Liver (tissue), 9 donors: ENCODE results near the gene MYBPC3. TPM values are rescaled to one million over a fixed set of nuclear protein-coding genes. Genes with fewer than 3 reads are reported as not detected.

Experiments
- DNase-seq: peaks from one replicate; pipeline ENCODE4 v3.0.0-alpha.2; 2017; ENCODE audit warnings: low spot score
- H3K27ac ChIP-seq, 2 donors: one replicate each; pipeline ENCODE4 v1.7.0; 2013; ENCODE audit warnings: inconsistent platforms in 2 of 2, low read length in 2 of 2, control low read depth in 1 of 2, low read depth in 1 of 2, mild to moderate bottlenecking in 1 of 2
- H3K27me3 ChIP-seq, 4 donors: one replicate each; pipeline versions ENCODE4 v1.6.1 to v1.7.0; 2013; ENCODE audit warnings: low read length in 3 of 4, inconsistent platforms in 1 of 4, mild to moderate bottlenecking in 1 of 4, moderate library complexity in 1 of 4; ENCODE audit not compliant: control insufficient read depth in 4 of 4, insufficient read depth in 4 of 4
- H3K36me3 ChIP-seq, 4 donors: one replicate each; pipeline versions ENCODE4 v1.6.1 to v1.7.0; 2013; ENCODE audit warnings: low read length in 3 of 4, mild to moderate bottlenecking in 3 of 4, low read depth in 1 of 4, moderate library complexity in 1 of 4; ENCODE audit not compliant: control insufficient read depth in 4 of 4, insufficient read depth in 3 of 4
- H3K4me1 ChIP-seq, 4 donors: one replicate each; pipeline versions ENCODE4 v1.6.1 to v1.7.0; 2013; ENCODE audit warnings: low read length in 3 of 4, mild to moderate bottlenecking in 3 of 4, moderate library complexity in 1 of 4; ENCODE audit not compliant: control insufficient read depth in 4 of 4, insufficient read depth in 4 of 4
- H3K4me3 ChIP-seq, 3 donors: one replicate each; pipeline versions ENCODE4 v1.6.1 to v1.7.0; 2013; ENCODE audit warnings: low read length in 3 of 3, control low read depth in 1 of 3, low read depth in 1 of 3, mild to moderate bottlenecking in 1 of 3
- H3K9ac ChIP-seq, 2 donors: one replicate each; pipeline ENCODE4 v1.7.0; 2013; ENCODE audit warnings: low read length in 2 of 2, mild to moderate bottlenecking in 2 of 2, moderate library complexity in 2 of 2, control low read depth in 1 of 2, low read depth in 1 of 2
- H3K9me3 ChIP-seq, 4 donors: one replicate each; pipeline versions ENCODE4 v1.6.1 to v1.7.0; 2013; ENCODE audit warnings: low read length in 3 of 4; ENCODE audit not compliant: control insufficient read depth in 4 of 4
- CTCF ChIP-seq: fragments of 150-350 bp; IDR thresholded peaks from 2 replicates; pipeline ENCODE4 v1.5.1; 2017; ENCODE audit warnings: improper control_type of control experiment, low read depth, low read length; ENCODE audit not compliant: missing input control
- FOXA1 ChIP-seq: IDR thresholded peaks from 2 replicates; pipeline ENCODE4 v1.6.1; 2016; ENCODE audit warnings: antibody characterized with exemption
- FOXA2 ChIP-seq: IDR thresholded peaks from 2 replicates; pipeline ENCODE4 v1.6.1; 2016; ENCODE audit warnings: antibody characterized with exemption
- GABPA ChIP-seq, 2 donors: IDR thresholded peaks in 1 of 2; conservative IDR thresholded peaks in 1 of 2; 2 replicates each; pipeline ENCODE4 v1.6.1; 2016; ENCODE audit warnings: antibody characterized with exemption in 2 of 2, mild to moderate bottlenecking in 1 of 2, moderate library complexity in 1 of 2
- HNF4A ChIP-seq, 2 donors: conservative IDR thresholded peaks; 2 replicates each; pipeline ENCODE4 v1.6.1; 2016; ENCODE audit warnings: antibody characterized with exemption in 2 of 2, mild to moderate bottlenecking in 2 of 2
- HNF4G ChIP-seq: IDR thresholded peaks from 2 replicates; pipeline ENCODE4 v1.6.1; 2016; ENCODE audit warnings: antibody characterized with exemption
- JUND ChIP-seq, 2 donors: IDR thresholded peaks; 2 replicates each; pipeline ENCODE4 v1.6.1; 2016; ENCODE audit warnings: antibody characterized with exemption in 2 of 2
- MAX ChIP-seq: IDR thresholded peaks from 2 replicates; pipeline ENCODE4 v1.6.1; 2016; ENCODE audit warnings: antibody characterized with exemption
- NR2F2 ChIP-seq: IDR thresholded peaks from 2 replicates; pipeline ENCODE4 v1.6.1; 2016; ENCODE audit warnings: antibody characterized with exemption
- RXRA ChIP-seq, 2 donors: IDR thresholded peaks; 2 replicates each; pipeline ENCODE4 v1.6.1; 2017 to 2018; ENCODE audit warnings: antibody characterized with exemption in 2 of 2, mild to moderate bottlenecking in 1 of 2
- SP1 ChIP-seq: IDR thresholded peaks from 2 replicates; pipeline ENCODE4 v1.6.1; 2018; ENCODE audit warnings: antibody characterized with exemption, mild to moderate bottlenecking
- TAF1 ChIP-seq: conservative IDR thresholded peaks from 2 replicates; pipeline ENCODE4 v1.6.1; 2016; ENCODE audit warnings: antibody characterized with exemption, mild to moderate bottlenecking
- YY1 ChIP-seq: IDR thresholded peaks from 2 replicates; pipeline ENCODE4 v1.6.1; 2016; ENCODE audit warnings: antibody characterized with exemption, mild to moderate bottlenecking
- WGBS: extraction: QIAGEN DNeasy Blood & Tissue Kit; methylation state at CpG from one replicate; pipeline ENCODE4 v1.1.7; 2013; 5-methylcytosine and 5-hydroxymethylcytosine counted together
- polyA plus RNA-seq, 2 donors: library from polyadenylated mRNA; stranded (reverse) in 1 of 2; unstranded in 1 of 2; fragments of 200-250 nt in 1 of 2; fragments of >200 nt in 1 of 2; fragmentation: Nextera tagmentation in 1 of 2; extraction: Ambion mirVana in 1 of 2; gene quantifications; one replicate each; pipeline versions ENCODE4 v1.2.1 to v1.2.3, GENCODE V29; 2013 to 2015
- total RNA-seq, 2 donors: library from RNA; depleted of rRNA; stranded (reverse); fragments of >200 nt; gene quantifications; one replicate each; pipeline ENCODE4 v1.2.3, GENCODE V29; 2014
- TF ChIP-seq, protein P1 (sequence below): IDR thresholded peaks from 2 replicates; pipeline ENCODE4 v1.6.1; 2016; ENCODE audit warnings: antibody characterized with exemption
- TF ChIP-seq, protein P2 (sequence below): IDR thresholded peaks from 2 replicates; pipeline ENCODE4 v1.6.1; 2016; ENCODE audit warnings: antibody characterized with exemption, mild to moderate bottlenecking
- donor health status: healthy.
- donor health status: healthy.
- donor health status: healthy.
- donor health status: healthy.
- donor health status: healthy.

Gene MYBPC3
- total and polyA plus RNA-seq, 4 donors = 0.01 to 0.25 TPM; not detected in 2

DNA sequence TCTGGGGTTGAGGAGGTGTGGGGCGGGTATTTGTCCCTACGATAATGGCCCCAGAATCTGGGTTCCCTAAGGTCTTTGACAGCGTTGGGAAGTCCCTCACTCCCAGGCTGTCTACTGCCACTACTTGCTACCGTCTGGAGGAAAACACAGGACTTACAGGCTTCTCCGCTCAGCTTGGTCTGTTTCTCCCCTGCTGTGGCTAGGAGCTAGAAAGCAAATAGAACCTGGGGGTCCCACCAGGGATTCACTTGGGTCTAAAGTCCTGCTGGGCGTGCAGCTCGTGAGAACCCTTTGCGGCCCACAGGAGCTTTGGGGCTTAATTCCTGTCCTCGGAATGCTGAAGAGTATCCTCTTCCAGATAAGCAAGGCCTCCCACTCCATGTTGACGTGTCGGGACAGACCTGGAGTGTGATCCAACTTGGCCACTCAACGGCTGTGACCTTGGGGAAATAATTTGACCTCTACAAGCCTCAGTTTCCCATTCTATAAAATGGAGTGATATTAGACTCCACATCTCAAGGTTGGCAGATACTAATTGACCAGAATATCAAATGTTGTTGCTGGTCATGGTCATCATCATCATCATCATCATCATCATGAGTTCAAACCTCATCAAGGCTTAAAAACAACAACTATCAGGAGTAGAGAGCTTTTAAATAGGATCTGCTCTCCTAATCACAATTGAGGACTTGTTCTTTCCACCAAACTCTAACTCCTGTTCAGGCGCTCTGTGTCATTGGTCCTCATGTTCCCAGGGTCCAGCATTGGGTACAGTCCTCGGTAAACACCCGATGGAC lies 1.7 kb upstream of the MYBPC3 start:
- TF ChIP-seq SP1 (no peak), TAF1 (no peak), MAX (no peak), HNF4G (no peak), CTCF (no peak), YY1 (no peak), HNF4A (conservative IDR thresholded peaks at IDR 0.05) (no peak), GABPA (IDR thresholded peaks at IDR 0.05 in 1 of 2, conservative IDR thresholded peaks at IDR 0.05 in 1 of 2) (no peak)
- Histone ChIP-seq H3K9me3 (no peaks in the 10 kb centered on the region), H3K27ac (no peak overlapping the region), H3K27me3 (no peaks in the 10 kb centered on the region), H3K9ac (no peak overlapping the region), H3K36me3 (no peaks in the 10 kb centered on the region), H3K4me1 (peaks cover 0 to 6% (median 0%) of the 10 kb centered on the region in 4 donors), H3K4me3 (no peak overlapping the region)
- no peak for DNase-seq
- WGBS = 89% methylated on average over 15 of the region's 15 CpGs

- Histone ChIP-seq H3K9ac (no peak overlapping the region), H3K4me3 (no peak overlapping the region), H3K27me3 (no peaks in the 10 kb centered on the region), H3K9me3 (no peaks in the 10 kb centered on the region), H3K4me1 (peaks cover 0 to 6% (median 0%) of the 10 kb centered on the region in 4 donors), H3K27ac (no peak overlapping the region), H3K36me3 (no peaks in the 10 kb centered on the region)
- no peak for DNase-seq
- 84% methylated on average over 29 of the region's 29 CpGs for WGBS
- TF ChIP-seq HNF4A (conservative IDR thresholded peaks at IDR 0.05) = no peak
- TF ChIP-seq YY1 = no peak
- TF ChIP-seq RXRA (IDR thresholded peaks at IDR 0.05) = no peak
- TF ChIP-seq GABPA (IDR thresholded peaks at IDR 0.05 in 1 of 2, conservative IDR thresholded peaks at IDR 0.05 in 1 of 2) = no peak
- no peak for TF ChIP-seq HNF4G
- TF ChIP-seq FOXA2 = no peak
- TF ChIP-seq, protein P1, sequence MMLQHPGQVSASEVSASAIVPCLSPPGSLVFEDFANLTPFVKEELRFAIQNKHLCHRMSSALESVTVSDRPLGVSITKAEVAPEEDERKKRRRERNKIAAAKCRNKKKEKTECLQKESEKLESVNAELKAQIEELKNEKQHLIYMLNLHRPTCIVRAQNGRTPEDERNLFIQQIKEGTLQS = no peak
- no peak for TF ChIP-seq JUND (IDR thresholded peaks at IDR 0.05)
- TF ChIP-seq TAF1 = no peak
- TF ChIP-seq NR2F2 = no peak
- TF ChIP-seq, protein P2, sequence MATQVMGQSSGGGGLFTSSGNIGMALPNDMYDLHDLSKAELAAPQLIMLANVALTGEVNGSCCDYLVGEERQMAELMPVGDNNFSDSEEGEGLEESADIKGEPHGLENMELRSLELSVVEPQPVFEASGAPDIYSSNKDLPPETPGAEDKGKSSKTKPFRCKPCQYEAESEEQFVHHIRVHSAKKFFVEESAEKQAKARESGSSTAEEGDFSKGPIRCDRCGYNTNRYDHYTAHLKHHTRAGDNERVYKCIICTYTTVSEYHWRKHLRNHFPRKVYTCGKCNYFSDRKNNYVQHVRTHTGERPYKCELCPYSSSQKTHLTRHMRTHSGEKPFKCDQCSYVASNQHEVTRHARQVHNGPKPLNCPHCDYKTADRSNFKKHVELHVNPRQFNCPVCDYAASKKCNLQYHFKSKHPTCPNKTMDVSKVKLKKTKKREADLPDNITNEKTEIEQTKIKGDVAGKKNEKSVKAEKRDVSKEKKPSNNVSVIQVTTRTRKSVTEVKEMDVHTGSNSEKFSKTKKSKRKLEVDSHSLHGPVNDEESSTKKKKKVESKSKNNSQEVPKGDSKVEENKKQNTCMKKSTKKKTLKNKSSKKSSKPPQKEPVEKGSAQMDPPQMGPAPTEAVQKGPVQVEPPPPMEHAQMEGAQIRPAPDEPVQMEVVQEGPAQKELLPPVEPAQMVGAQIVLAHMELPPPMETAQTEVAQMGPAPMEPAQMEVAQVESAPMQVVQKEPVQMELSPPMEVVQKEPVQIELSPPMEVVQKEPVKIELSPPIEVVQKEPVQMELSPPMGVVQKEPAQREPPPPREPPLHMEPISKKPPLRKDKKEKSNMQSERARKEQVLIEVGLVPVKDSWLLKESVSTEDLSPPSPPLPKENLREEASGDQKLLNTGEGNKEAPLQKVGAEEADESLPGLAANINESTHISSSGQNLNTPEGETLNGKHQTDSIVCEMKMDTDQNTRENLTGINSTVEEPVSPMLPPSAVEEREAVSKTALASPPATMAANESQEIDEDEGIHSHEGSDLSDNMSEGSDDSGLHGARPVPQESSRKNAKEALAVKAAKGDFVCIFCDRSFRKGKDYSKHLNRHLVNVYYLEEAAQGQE = no peak
- TF ChIP-seq FOXA1 = no peak
Observed at GRCh38 chr11:47351156-47352126, 1.1 kb downstream of the MYBPC3 start.
